Measurements from ENCODE around the gene FADS1. TPM values are rescaled to one million over a fixed set of nuclear protein-coding genes. Genes with fewer than 3 reads are reported as not detected.
A peak's percentile ranks its signal among the peaks of the same experiment; 100 is the strongest.

FADS1 gene
- total and polyA plus RNA-seq, 2 of the 8 experiments (the other 6 are each of a cell fraction or from before 2014, with no cell fraction given) = 115 to 141 TPM

DNA sequence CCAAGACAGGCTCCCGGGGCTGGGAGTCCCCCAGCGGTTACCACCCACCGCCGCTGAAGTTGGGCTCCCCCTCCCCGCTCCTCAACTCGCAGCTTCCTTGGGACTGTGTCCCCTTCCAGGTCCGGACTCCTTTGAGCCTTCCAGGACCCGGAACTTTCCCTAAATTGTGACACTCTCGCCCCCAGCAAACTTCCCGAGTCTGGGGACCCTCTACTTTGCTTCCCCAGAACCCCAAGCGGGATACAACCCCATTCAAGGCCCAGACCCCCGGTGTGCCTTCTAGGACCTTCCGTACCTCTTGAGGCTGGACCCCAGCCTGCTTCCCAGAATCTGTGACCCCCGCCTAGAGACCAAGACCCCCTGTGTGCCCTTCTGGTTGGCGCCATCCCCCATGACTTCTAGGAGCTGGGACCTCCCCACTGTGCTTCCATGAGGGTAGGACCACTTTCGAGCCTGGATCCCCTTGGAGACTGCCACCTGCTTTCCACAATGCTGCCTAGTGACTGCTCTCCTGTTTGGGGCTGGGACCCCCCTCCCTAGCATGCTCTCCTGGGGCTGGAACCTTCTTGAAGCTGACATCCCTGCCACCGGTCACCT, 63.8 kb downstream of the FADS1 start:
- Histone ChIP-seq H3K14ac (ENCODE audit: insufficient read length) (no peak overlapping the region), H3K9ac (replicated peaks in 1 of 4; ENCODE audit: extremely low read depth in 1 of 4, low read depth in 3 of 4, low read length in 3 of 4) (peak overlapping the region in 1 of 4 experiments; percentile 46; a peak in 1 of 7 replicates), H2BK5ac (ENCODE audit: low read depth, low read length) (no peak overlapping the region), H3K23ac (ENCODE audit: insufficient read length) (no peak overlapping the region), H3K79me1 (ENCODE audit: low read depth, low read length) (no peaks in the 10 kb centered on the region), H3K36me3 (ENCODE audit: control insufficient read depth in 2 of 4, insufficient read depth in 4 of 4, low read length in 3 of 4) (no peaks in the 10 kb centered on the region), H3K23me2 (ENCODE audit: low read depth, low read length) (no peaks in the 10 kb centered on the region; the same call in 1 of the 2 replicates), H2AFZ (ENCODE audit: low read length) (no peak overlapping the region; the same call in 1 of the 2 replicates), H2BK15ac (ENCODE audit: low read length) (peak overlapping the region; percentile 53; the same call in 1 of the 2 replicates), H3K56ac (replicated peaks; ENCODE audit: insufficient read length, low read depth, low read length) (no peak overlapping the region), H3K4me2 (ENCODE audit: insufficient read depth in 1 of 2, low read depth in 2 of 2, low read length in 2 of 2) (peak overlapping the region; percentile 63 to 77), H2BK20ac (ENCODE audit: low read length) (0 out of 2 replicates have a peak overlapping the region, but pooled peaks have one; percentile 34), H4K5ac (ENCODE audit: insufficient read length, low read depth, low read length) (no peak overlapping the region), H4K20me1 (replicated peaks in 1 of 2; ENCODE audit: control insufficient read depth in 1 of 2, insufficient read depth in 2 of 2, low read length in 2 of 2) (peaks cover 0 to 1% of the 10 kb centered on the region in 2 experiments), H3K79me2 (ENCODE audit: control insufficient read depth in 1 of 2, insufficient read depth in 2 of 2, low read length in 2 of 2) (no peaks in the 10 kb centered on the region), H3K18ac (ENCODE audit: extremely low read depth, low read length) (peak overlapping the region; percentile 1; the same call in 1 of the 2 replicates), H3K27ac (ENCODE audit: low read depth, low read length) (no peak overlapping the region), H3K4me1 (replicated peaks in 1 of 4; ENCODE audit: control insufficient read depth in 3 of 4, insufficient read depth in 4 of 4, low read length in 3 of 4) (peaks cover 6 to 26% (median 21%) of the 10 kb centered on the region in 4 experiments), H4K8ac (ENCODE audit: extremely low read depth, insufficient read depth, low read length) (peak overlapping the region; percentile 69), H2BK12ac (ENCODE audit: low read depth, low read length) (peak overlapping the region; percentile 27; the same call in 1 of the 2 replicates), H3K4me3 (ENCODE audit: extremely low read depth in 1 of 4, insufficient read depth in 2 of 4, low read depth in 3 of 4, low read length in 4 of 4) (peak overlapping the region; percentile 39 to 77 (median 56)), H2AK5ac (ENCODE audit: low read depth, low read length) (no peak overlapping the region; the same call in 1 of the 2 replicates), H3K4ac (replicated peaks; ENCODE audit: insufficient read length, low read depth, low read length) (peak overlapping the region; percentile 44), H4K91ac (replicated peaks; ENCODE audit: insufficient read length, low read length) (peak overlapping the region; percentile 35), H3K9me3 (ENCODE audit: insufficient read depth in 2 of 2, low read depth in 1 of 2, low read length in 1 of 2) (no peaks in the 10 kb centered on the region), H2BK120ac (replicated peaks; ENCODE audit: low read depth, low read length) (no peak overlapping the region), H3K27me3 (replicated peaks in 1 of 4; ENCODE audit: control insufficient read depth in 3 of 4, extremely low read depth in 1 of 4, insufficient read depth in 3 of 4, low read length in 3 of 4) (peaks cover 4 to 21% (median 16%) of the 10 kb centered on the region in 4 experiments)
- no peak for TF ChIP-seq KDM5A (IDR thresholded peaks at IDR 0.05; ENCODE audit: low read length)
- peak; percentile 45 for TF ChIP-seq ASH2L (IDR thresholded peaks at IDR 0.05; ENCODE audit: low read length)
- DNase-seq (ENCODE audit: low read depth in 1 of 2, low spot score in 2 of 2) = no peak
- 37% methylated on average over 17 of the region's 17 CpGs; no CpG with 5 or more reads in 1 of the 2 experiments for WGBS, 2 experiments (ENCODE audit: extremely low coverage in 1 of 2, insufficient coverage in 1 of 2, insufficient read length in 1 of 2, insufficient replicate concordance in 2 of 2, low coverage in 1 of 2, low lambda C conversion rate in 2 of 2, missing lambda C conversion rate in 1 of 2)
- POLR2A ChIA-PET (ENCODE audit: partially characterized antibody) = interaction anchor here (0.8 to 2.0 kb wide), 6 partner anchors 11 to 54 kb away, joined by 3 to 10 read pairs (median 6); partner anchors contain the start of genes FEN1 and TMEM258
- FAIRE-seq = no peak
- CTCF ChIA-PET (ENCODE audit: partially characterized antibody) = interaction anchor here (0.7 to 6.0 kb wide), 11 partner anchors 9 to 210 kb away, joined by 3 to 48 read pairs (median 7); partner anchors contain the start of genes FEN1 and TMEM258
